Activated T-cell treated with anti-CD3 and anti-CD28 coated beads for 1 hour (primary cell): ENCODE measurements around the gene SLC45A2.
"Not testable (repeated sequence)": the region's sequence is repeated elsewhere in the genome, so short reads cannot be mapped to it uniquely, and the experiment has no call there.

Source experiments
- DNase-seq: peaks from one replicate; pipeline ENCODE4 v3.0.0-alpha.2; 2020; ENCODE audit warnings: low read depth

SLC45A2 gene

DNA sequence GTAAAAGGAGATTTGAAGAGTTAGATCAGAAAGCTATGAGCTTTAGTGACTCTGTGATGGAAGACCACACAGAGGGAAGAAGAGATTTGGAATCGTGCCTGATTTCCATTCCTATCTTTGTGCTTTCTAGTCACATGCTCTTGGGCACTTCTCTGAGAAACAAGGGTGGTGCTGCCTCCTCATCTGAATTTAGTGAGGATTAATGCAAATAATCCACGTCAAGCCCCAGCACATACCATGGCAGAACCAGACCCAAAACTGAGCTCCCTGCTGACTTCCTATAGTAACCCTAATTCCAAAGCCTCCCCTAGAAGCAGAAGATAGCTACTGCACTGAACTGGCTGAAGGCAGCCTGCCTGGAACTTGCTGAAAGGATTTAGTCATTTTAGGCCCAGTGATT is 17.7 kb downstream of the SLC45A2 start:
- no peak for DNase-seq

DNA sequence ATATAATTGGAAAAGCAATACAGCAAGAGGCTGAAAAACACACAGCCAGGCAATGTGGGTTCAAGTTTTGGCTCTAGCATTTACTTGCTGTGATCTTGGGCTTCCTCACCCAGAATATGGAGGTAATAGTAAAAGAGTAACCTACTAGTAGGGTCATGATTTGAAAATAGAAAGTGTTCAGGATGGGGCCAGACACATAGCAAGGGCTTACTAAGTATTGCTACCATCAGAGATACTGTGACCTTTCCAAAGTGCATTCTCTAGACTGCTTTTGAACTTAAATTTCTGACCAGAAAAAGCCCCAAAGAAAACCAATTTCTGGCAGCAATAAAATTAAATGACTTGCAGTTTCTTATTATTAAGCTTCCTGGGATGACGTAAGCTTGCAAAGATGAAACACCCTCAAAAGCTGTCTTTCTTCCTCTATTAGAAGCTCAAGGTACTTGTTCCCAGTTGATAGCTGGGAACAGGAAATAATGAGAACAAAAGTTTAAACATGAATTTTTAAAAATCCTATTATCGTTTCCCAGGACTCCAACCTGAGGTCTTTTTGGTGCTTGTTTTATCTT is 20.3 kb downstream of the SLC45A2 start:
- DNase-seq: no peak

DNA sequence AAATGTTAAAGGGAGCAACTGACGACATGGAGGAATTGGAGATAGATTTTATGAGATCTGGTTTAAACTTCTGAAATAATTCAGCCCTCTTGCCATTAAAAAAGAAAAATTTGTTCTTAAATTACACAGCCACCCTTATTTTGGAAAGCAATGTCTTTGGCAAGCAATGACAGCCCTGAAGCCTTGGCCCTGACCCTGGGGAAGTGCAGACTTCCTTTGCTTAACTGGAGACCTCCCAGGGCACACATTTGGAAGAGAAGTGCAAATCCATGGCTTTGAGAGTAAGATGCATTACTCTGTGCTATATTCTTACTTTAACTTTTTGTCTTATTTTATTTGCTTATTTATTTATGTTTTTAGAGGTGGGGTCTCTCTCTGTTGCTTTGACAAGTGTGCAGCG is 26.3 kb downstream of the SLC45A2 start:
- DNase-seq: no peak

DNA sequence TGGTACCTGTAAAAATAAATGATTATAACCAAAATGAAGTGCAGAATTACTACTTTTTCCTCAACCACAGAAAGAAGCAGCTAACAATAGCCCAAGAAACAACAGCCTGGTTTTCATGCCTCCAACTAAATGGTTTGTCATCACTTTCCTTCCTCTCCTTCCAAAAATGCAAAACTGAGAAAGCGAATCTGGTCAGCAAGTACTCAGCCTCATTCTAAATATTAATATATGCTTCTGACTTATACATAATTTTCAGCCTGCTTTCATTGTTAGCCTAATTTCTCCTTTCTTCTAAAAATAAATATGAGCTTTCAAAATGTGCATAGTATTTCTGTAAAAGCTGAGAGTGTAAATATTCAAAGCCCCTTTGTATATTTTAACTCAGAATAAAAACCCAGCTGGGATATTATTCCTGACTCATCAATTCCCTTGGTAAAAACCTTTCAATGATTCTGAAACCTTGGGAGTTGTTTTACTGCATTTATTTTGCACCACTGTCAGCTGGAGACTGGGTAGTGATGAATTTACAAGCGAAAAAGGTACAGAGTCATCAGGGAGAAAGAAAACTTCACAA is 26.8 kb downstream of the SLC45A2 start:
- no peak for DNase-seq

DNA sequence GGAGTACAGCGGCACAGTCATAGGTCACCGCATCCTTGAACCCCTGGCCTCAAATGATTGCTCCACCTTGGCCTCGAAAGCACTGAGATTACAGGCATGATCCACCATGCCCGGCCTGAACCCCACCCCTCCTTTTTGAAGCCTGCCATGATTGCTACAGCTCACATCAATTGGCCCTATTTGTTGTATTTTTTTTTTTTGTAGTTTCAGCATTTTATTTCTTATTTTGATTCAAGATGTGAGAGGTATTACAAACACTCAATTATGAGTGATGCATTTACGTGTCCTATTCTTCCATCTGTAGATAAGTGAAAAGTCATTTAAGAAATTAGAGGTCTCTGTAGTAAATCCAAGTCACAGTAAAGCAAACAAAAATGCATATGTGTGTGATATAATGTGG is 32.3 kb downstream of the SLC45A2 start:
- not testable (repeated sequence) for DNase-seq

DNA sequence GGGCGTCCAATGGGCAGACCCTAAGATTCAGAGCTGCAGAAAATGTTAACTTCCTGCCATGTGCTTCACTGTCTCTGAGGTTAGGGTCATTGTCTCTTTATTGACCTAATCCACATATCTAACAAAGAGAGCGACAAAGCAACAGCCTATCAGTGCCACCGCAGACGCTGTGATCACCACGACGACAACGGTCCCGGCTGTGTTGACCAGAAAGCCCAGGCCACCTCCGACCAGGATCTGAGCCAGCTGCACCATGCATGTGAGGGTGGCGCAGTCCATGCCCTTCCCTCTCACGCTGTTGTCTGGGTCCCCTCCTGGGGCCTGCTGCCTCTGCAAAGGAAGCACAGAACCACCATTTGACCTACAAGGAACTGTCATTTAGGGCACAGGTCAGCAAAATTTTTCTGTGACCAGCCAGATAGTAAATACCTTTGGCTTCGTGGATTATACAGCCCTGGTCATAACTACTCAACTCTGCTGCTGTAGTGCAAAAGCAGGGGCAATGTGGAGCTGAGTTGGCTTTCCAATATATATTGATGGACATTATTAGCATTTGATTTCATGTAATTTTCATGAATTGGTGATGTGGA is 39.9 kb downstream of the SLC45A2 start:
- DNase-seq: no peak

DNA sequence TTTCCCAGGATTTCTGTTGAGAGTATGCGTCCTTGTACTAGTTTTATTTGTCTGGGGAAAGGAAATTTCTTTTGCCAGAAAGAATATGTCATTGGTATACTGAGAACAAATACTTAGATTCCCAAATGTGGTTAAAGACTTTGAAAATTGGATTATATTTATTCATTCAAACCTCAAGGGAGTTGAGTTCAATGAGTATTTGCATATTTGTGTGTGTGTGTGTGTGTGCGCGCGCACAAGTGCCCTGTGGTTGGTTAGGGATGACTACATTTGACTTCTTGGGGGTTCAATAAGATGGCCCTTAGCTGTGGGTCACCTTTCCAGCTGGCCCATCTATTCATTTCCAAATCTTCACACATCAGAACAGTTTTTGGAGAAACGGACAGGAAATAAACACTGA is 43.4 kb downstream of the SLC45A2 start:
- no peak for DNase-seq

DNA sequence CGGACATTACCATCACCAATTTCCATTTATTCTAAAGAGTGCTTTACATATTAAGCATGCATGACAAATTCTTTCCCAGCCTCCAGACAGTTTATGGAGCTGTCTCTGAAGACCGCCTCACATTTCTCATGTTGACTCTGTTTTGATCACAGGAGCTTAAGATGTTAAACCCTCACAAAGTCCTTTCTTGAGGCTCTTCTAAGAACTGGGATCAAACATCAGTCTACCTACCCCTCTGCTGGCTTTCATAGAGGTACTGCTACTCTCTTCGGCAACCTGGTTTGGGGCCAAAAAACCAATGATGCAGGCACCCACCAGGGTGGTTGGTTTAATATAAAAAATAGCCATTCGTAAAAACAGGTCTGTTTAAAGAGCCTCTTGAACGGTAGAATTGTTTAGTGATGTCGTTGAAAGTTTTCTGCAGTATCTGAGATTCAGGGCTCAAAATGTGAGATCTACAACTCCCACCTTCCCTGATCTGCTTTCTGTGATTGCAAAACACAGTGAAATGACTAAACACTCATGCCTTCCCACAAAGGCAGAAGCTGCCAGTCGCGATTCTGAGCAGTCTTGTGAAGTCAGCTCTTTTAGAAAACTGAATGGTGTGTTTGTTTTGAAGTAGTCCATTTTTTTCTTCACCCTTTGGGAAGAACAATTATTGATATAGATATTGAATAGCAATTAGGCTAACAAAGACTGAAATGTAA is 44.8 kb downstream of the SLC45A2 start:
- no peak for DNase-seq

DNA sequence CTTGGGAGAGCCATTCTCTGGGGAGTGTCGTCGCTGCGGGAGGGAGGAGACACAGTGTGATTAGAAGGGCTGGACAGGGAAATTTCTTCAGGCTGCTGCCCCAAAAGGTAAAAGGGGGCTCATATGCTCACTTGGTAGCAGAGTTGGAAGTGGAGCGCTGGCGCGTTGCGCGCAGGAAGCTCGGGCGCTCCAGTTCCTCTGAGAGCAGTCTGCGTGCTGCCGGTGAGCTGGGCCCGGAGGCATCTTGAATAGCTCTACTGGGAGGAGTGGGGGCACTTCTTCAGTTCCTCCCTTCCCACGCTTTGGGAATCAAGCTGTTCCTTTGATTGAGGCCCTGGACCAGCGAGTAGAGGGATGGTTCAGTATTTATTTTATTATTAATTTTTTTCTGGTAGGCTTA is 45.6 kb downstream of the SLC45A2 start:
- no peak for DNase-seq

DNA sequence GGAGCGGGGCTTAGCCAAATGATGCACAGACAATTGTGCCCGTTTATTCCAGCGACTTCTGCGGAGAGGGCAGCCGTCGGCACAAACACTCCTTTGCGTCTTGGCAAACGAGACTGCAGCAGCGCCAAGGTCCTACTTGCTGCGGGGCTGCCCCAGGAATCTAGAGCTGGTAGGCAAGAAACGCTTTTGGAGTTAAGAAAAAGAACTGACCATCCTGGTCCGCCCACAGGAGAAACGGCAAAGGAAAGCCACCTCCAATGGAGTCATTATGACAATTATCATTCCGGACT is 46.0 kb downstream of the SLC45A2 start:
- no peak for DNase-seq

DNA sequence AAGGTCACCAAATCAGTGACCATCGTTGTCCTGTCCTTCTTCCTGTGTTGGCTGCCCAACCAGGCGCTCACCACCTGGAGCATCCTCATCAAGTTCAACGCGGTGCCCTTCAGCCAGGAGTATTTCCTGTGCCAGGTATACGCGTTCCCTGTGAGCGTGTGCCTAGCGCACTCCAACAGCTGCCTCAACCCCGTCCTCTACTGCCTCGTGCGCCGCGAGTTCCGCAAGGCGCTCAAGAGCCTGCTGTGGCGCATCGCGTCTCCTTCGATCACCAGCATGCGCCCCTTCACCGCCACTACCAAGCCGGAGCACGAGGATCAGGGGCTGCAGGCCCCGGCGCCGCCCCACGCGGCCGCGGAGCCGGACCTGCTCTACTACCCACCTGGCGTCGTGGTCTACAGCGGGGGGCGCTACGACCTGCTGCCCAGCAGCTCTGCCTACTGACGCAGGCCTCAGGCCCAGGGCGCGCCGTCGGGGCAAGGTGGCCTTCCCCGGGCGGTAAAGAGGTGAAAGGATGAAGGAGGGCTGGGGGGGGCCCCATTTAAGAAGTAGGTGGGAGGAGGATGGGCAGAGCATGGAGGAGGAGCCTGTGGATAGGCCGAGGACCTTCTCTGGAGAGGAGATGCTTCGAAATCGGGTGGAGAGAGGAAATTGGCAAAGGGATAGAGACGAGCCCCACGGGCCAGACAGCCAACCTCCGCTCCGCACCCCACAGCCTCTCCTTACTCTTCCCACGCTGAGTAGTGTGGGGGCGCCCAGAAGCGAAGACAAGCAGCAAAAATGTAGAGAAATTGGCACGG is 46.6 kb downstream of the SLC45A2 start:
- DNase-seq: no peak

DNA sequence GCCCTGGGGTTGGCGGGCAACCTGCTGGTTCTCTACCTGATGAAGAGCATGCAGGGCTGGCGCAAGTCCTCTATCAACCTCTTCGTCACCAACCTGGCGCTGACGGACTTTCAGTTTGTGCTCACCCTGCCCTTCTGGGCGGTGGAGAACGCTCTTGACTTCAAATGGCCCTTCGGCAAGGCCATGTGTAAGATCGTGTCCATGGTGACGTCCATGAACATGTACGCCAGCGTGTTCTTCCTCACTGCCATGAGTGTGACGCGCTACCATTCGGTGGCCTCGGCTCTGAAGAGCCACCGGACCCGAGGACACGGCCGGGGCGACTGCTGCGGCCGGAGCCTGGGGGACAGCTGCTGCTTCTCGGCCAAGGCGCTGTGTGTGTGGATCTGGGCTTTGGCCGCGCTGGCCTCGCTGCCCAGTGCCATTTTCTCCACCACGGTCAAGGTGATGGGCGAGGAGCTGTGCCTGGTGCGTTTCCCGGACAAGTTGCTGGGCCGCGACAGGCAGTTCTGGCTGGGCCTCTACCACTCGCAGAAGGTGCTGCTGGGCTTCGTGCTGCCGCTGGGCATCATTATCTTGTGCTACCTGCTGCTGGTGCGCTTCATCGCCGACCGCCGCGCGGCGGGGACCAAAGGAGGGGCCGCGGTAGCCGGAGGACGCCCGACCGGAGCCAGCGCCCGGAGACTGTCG is 47.3 kb downstream of the SLC45A2 start:
- DNase-seq: no peak

DNA sequence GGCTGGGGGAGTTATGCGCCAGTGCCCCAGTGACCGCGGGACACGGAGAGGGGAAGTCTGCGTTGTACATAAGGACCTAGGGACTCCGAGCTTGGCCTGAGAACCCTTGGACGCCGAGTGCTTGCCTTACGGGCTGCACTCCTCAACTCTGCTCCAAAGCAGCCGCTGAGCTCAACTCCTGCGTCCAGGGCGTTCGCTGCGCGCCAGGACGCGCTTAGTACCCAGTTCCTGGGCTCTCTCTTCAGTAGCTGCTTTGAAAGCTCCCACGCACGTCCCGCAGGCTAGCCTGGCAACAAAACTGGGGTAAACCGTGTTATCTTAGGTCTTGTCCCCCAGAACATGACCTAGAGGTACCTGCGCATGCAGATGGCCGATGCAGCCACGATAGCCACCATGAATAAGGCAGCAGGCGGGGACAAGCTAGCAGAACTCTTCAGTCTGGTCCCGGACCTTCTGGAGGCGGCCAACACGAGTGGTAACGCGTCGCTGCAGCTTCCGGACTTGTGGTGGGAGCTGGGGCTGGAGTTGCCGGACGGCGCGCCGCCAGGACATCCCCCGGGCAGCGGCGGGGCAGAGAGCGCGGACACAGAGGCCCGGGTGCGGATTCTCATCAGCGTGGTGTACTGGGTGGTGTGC is 48.0 kb downstream of the SLC45A2 start, which contains the start of gene RXFP3:
RXFP3 (plus strand) TSS at position 6 of the 636 bp plus-strand sequence; CDS start at position 361, 355 bp downstream.
- DNase-seq: no peak

DNA sequence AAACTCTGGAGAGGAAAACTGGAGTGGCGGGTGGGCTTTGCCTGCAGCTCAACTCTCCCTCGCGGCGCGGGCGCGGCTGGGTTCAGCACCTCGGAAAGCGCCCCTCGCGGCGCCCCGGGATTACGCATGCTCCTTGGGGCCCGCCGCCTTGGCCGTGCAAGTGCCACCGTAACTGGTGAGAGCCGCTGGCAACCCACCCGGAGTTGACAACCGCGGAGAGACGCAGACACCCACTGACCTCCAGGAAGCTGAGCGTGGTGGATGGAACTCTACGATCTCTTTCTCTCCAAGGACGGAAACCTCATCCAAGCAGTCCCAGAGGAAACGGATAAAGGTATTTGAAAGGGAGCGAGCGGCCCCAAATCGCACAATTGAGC is 48.5 kb downstream of the SLC45A2 start:
- DNase-seq: peak; percentile 6

DNA sequence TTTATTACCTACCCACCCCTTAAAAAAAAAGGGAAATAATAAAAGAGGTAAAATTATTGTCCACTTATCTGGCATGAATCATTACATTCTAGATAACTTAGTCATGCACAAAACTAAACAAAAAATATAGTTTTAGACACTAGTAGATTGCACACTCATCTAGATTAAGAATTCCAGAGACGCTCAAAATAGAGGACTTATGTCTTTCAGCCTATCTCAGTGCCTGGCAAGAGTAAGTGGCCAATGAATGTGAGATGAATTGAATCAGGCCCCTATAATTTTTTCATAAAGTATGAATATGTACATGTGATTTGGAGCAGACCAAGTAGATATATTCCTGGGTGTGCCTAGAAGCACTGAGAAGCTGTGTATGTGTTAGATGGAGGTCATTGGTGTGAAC is 50.3 kb downstream of the SLC45A2 start:
- no peak for DNase-seq

DNA sequence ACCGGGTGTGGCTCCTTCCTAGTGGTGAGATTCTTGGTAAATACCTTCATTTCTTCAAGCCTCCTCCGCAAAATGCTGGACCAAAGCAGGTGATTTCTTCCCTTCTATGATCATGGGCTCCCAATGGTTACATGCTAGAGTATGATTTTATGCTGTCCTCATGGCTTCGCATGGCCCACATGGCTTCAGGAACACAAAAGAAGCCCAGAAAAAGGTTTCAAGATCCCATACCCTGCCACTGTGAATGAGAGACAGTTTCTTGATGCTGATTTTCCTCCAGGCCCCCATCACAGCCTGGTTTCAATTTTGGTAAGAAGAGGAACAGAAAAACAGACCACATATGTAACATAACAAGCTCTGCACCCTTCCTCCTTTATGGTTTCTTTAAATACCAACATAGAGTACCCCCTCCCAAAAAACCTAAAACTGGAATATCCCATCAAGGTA is 50.7 kb downstream of the SLC45A2 start:
- no peak for DNase-seq

DNA sequence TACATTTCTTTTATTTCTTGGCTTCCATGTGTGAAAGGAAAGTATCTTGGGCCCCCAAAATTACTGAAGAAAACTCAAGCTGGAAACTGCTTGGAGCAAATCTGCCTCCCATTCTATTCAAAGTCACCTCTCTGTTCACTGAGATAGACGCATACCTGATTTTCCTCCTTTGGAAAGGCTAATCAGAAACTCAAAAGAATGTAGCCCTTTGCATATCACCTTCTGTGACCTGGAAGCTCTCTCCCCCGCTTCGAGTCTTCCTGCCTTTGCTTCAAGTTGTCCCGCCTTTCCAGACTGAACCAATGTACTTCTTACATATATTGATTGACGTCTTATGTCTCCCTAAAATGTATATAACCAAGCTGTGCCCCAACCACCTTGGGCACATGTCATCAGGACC is 53.4 kb downstream of the SLC45A2 start:
- no peak for DNase-seq

DNA sequence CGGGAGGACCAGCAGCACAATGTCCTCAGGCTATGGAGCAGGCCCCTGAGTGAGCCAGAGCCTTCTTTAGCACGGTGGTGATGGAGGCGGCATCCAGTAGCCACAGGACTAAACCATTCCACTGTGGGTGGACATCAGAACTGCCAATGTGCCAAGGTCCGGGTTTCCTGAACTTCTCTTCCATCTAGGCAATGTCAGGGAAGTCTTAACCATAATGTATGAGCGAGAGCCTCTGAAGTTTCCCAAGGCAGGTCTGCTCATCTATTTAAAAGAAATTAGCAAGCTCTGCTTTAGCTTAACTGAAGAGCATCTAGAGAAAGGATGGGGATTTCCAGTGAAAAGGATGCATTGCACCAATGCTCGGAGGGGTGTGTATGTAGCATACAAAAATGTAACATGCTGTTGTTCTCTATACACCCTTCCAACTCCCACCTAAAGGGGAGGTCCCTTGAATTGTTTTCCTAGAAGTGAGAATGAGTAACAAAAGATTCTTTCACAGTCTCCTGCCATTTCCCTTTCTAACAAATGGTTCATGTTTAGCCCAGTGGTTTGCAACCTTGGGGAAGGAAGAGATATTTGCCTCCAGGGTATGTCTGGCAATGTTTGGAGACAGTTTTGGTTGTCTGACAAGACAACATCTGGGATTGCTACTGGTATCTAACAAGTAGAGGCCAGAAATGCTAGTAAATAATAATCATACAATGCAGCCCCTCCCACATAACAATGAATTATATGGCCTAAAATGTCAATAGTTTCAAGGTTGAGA is 54.4 kb downstream of the SLC45A2 start:
- DNase-seq: no peak

DNA sequence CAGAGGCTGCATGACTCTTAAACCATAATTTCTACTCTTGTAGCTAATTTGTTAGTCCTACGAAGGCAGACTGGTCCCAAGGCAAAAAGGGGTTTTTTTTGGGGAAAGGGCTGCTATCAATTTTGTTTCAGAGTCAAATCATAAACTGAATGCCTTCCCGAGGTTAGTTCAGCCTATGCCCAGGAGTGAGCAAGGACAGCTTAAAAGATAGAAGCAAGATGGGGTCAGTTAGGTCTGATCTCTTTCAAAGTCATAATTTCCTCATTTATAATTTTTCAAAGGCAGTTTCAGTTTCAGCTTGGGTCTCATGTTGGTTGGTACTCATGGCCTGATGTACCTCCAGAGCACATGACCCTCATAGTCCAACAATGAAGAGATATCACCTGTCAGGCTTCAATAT is 56.2 kb downstream of the SLC45A2 start:
- no peak for DNase-seq

DNA sequence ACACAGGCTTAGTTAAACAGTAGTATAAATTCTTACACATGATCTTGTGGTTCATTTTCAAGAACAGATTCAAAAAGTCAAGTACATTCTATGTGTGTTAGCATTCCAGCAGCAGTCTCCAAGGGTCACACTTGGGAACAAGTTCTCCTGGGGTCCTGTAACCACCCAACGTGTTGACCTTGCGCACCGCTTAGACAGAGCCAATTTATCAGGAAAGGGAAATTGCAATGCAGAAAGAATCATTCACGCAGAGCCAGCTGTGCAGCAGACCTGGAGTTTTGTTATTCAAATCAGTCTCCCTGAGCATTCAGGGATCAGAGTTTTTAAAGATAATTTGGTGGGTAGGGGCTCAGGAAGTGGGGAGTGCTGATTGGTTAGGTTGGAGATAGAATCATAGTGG is 56.8 kb downstream of the SLC45A2 start:
- DNase-seq: no peak

DNA sequence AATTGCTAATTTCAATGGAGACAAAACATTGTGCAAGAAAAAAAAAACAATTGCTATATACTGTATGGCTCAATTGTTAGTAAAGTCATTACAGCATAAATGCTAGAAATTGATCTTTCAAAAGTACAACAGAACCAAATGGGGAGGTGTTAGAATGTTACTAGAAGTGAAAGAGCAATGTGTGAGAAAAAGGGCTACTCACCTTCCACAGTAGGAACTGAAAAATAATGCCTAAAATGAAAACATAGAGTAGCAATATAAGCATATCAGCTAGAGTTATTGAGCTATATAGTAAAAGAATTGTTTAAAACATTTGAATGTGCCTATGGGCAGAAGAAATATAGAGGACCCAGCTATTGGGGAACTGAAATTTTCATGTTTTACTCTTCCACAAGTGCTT is 59.2 kb downstream of the SLC45A2 start:
- no peak for DNase-seq
